K562 treated with DMSO at 1 percent for 12 hours (cell line): ENCODE data around the gene TEX53. TPM values are rescaled to one million over a fixed set of nuclear protein-coding genes. Genes with fewer than 3 reads are reported as not detected.

ENCODE experiments used
- total RNA-seq: library from RNA; unstranded; fragments of 300-600 nt; gene quantifications from 2 replicates; pipeline ENCODE4 v1.2.3, GENCODE V29; 2022; ENCODE audit not compliant: insufficient read depth

Gene TEX53
- not detected in 2 replicates for total RNA-seq

GRCh38 chr9:114657705-114658104 lies at the start of gene TEX53:
TSS of gene TEX53 (minus strand) at chr9:114657805. CDS start at chr9:114657774, 31 bp downstream.

DNA sequence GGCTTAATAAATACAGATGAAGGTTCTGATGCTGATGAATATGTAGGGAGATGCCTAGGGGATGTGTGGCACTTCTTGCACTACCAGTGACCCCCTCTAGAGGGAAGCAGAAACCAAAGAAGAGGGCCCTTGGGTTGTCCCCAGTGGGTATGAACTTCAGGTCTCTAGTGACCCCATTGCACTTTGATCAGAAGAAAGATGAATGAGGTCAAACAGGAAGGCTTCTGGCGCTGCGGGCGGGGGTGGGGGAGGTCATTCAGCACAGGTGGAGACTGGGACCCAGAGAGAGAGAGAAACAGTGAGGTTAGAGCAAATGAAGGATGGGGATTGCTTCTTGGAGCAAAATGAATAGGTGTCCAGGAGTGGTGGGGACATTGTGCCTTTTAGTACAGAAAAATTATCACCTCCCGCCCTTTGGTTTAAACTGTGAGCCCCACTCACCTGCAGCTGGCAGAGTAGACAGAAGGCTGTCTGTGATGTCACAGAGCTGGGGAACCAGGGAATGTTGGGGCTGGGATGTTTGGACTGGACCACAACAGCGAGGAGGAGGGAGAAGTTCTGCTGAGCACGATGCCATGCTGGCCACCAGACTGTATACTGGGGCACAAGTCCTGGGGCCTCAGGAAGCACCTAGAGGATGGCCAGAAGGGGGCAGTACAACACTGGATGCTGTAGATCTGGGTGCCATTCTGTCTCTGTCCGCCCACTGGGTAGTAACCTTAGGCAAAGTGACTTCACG lies 24.2 kb upstream of the TEX53 start, which contains the start of gene TEX48:
Gene TEX48, minus strand, starts transcription at position 599 of the 739 bp plus-strand sequence. CDS start 10,469 bp downstream, outside the sequence.

Other genes with a start within 250 kb of the TEX53 start
- gene WHRN, start 152.3 kb downstream of the TEX53 start, total RNA-seq, result 7.7 and 18.6 TPM in 2 replicates
- gene ATP6V1G1, start 70.0 kb downstream of the TEX53 start, total RNA-seq, result 91.5 and 138 TPM in 2 replicates
- 6.6 and 16.4 TPM in 2 replicates for gene TMEM268, start 46.5 kb downstream of the TEX53 start, total RNA-seq
- not detected in 2 replicates for gene TEX48, start 24.4 kb upstream of the TEX53 start, total RNA-seq
- gene TNFSF15, start 148.2 kb upstream of the TEX53 start, total RNA-seq, result not detected in 2 replicates